H1 (cell line): ENCODE data around the gene BBLN. TPM values are rescaled to one million over a fixed set of nuclear protein-coding genes. Genes with fewer than 3 reads are reported as not detected.
A peak's percentile ranks its signal among the peaks of the same experiment; 100 is the strongest.

Experiments
- ATF2 ChIP-seq: IDR thresholded peaks from 2 replicates; pipeline ENCODE4 v1.6.1; 2012; ENCODE audit warnings: low read length, inconsistent platforms
- ATF3 ChIP-seq: IDR thresholded peaks from 2 replicates; pipeline ENCODE4 v1.6.1; 2011; ENCODE audit warnings: low read depth, mild to moderate bottlenecking, low read length; ENCODE audit not compliant: insufficient read depth
- BACH1 ChIP-seq: IDR thresholded peaks from 2 replicates; pipeline ENCODE4 v1.6.1; 2012; ENCODE audit warnings: low read length, improper control_type of control experiment
- CTCF ChIP-seq, 3 experiments: IDR thresholded peaks; 1 replicate in 2 of 3; 2 replicates in 1 of 3; pipeline versions ENCODE4 v1.5.1 to v1.6.1; 2011; ENCODE audit warnings: low read length in 3 of 3, mild to moderate bottlenecking in 3 of 3, inconsistent platforms in 2 of 3, low read depth in 1 of 3, moderate library complexity in 1 of 3; ENCODE audit not compliant: insufficient read depth in 1 of 3; ENCODE audit errors: control extremely low read depth in 1 of 3
- GTF2F1 ChIP-seq: IDR thresholded peaks from 2 replicates; pipeline ENCODE4 v1.6.1; 2012; ENCODE audit warnings: low read depth, low read length, improper control_type of control experiment, borderline replicate concordance
- JUN ChIP-seq: IDR thresholded peaks from 2 replicates; pipeline ENCODE4 v1.6.1; 2011; ENCODE audit warnings: low read depth, mild to moderate bottlenecking, improper control_type of control experiment, low read length
- JUND ChIP-seq: IDR thresholded peaks from 2 replicates; pipeline ENCODE4 v1.6.1; 2011; ENCODE audit warnings: mild to moderate bottlenecking, improper control_type of control experiment, low read length
- POLR2AphosphoS5 ChIP-seq: IDR thresholded peaks from 2 replicates; pipeline ENCODE4 v1.6.1; 2011; ENCODE audit warnings: low read depth, low read length
- SP1 ChIP-seq: IDR thresholded peaks from 2 replicates; pipeline ENCODE4 v1.6.1; 2011; ENCODE audit warnings: low read depth, low read length
- SUZ12 ChIP-seq: fragments of 200-600 bp; sonication (generic); IDR thresholded peaks from 2 replicates; pipeline ENCODE4 v1.6.1; 2012; ENCODE audit warnings: mild to moderate bottlenecking, inconsistent platforms, low read length, moderate library complexity, mixed read lengths
- TAF7 ChIP-seq: optimal IDR thresholded peaks from 2 replicates; pipeline ENCODE3; 2011; ENCODE audit warnings: low read depth, mild to moderate bottlenecking, inconsistent platforms, low read length, moderate library complexity, borderline replicate concordance
- TEAD4 ChIP-seq: IDR thresholded peaks from 2 replicates; pipeline ENCODE4 v1.6.1; 2012; ENCODE audit warnings: low read depth, low read length, inconsistent platforms, mixed read lengths
- ZNF274 ChIP-seq: IDR thresholded peaks from 2 replicates; pipeline ENCODE4 v1.7.0; 2012; ENCODE audit warnings: low read length, borderline replicate concordance; ENCODE audit errors: extremely low read depth
- polyA plus RNA-seq, 7 experiments: library from polyadenylated mRNA; depleted of rRNA in 3 of 7; stranded (reverse) in 5 of 7; unstranded in 2 of 7; fragments of >200 nt in 5 of 7; fragments of 200-250 nt in 2 of 7; gene quantifications; 1 replicate in 5 of 7; 2 replicates in 1 of 7; 4 replicates in 1 of 7; pipeline versions ENCODE4 v1.2.1 to v1.2.3, GENCODE V29; 2011 to 2013; ENCODE audit warnings: missing spikeins in 2 of 7, mixed read lengths in 2 of 7
- total RNA-seq: library from RNA; stranded (reverse); fragmentation: NEBNext Ultra II Directional; extraction: Animal tissue kit (Norgen Biotek cat#: 25700); gene quantifications from 2 replicates; pipeline ENCODE4 v1.2.1, GENCODE V29; 2021
- TF ChIP-seq, protein P1 (sequence below): IDR thresholded peaks from 2 replicates; pipeline ENCODE4 v1.6.1; 2011; ENCODE audit warnings: low read length, improper control_type of control experiment

The BBLN gene
- total and polyA plus RNA-seq, 2 of the 8 experiments (the other 6 are each of a cell fraction or from before 2014, with no cell fraction given), result 63.1 to 164 TPM

GRCh38 chr9:128127990-128128835 lies 31.9 kb upstream of the BBLN start (continued):
- TF ChIP-seq ATF2 (no peak), CTCF (IDR thresholded peaks at IDR 0.05; ENCODE audit: control extremely low read depth in 1 of 3, insufficient read depth in 1 of 3, low read depth in 1 of 3, low read length in 3 of 3) (no peak), ATF3 (peak; percentile 41; the same call in 1 of the 2 replicates), JUND (no peak), GTF2F1 (no peak), ZNF274 (no peak), BACH1 (no peak), JUN (no peak), POLR2AphosphoS5 (0 out of 2 replicates have a peak, but pooled peaks have one; percentile 17), TAF7 (peak; percentile 24), SP1 (0 out of 2 replicates have a peak, but pooled peaks have one; percentile 27), SUZ12 (no peak), TEAD4 (no peak)
- TF ChIP-seq, protein P1, sequence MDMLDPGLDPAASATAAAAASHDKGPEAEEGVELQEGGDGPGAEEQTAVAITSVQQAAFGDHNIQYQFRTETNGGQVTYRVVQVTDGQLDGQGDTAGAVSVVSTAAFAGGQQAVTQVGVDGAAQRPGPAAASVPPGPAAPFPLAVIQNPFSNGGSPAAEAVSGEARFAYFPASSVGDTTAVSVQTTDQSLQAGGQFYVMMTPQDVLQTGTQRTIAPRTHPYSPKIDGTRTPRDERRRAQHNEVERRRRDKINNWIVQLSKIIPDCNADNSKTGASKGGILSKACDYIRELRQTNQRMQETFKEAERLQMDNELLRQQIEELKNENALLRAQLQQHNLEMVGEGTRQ, result no peak
